Activated naive CD8-positive, alpha-beta T cell (primary cell): Measurements from ENCODE around the gene RPS19BP1.
A peak's percentile ranks its signal among the peaks of the same experiment; 100 is the strongest.

Source experiments
- H3K27ac Mint-ChIP-seq: one replicate; pipeline ENCODE4 v1.8.0; 2021; ENCODE audit warnings: mixed read lengths
- H3K27me3 Mint-ChIP-seq: one replicate; pipeline ENCODE4 v1.8.0; 2021; ENCODE audit warnings: mixed read lengths
- H3K36me3 Mint-ChIP-seq: one replicate; pipeline ENCODE4 v1.8.0; 2021; ENCODE audit warnings: mixed read lengths
- H3K4me1 Mint-ChIP-seq: one replicate; pipeline ENCODE4 v1.8.0; 2021; ENCODE audit warnings: low read depth, mixed read lengths
- H3K4me3 Mint-ChIP-seq: one replicate; pipeline ENCODE4 v1.8.0; 2021; ENCODE audit warnings: mild to moderate bottlenecking, mixed read lengths
- H3K9me3 Mint-ChIP-seq: one replicate; pipeline ENCODE4 v1.8.0; 2021; ENCODE audit warnings: low read depth, mixed read lengths

RPS19BP1 gene

DNA sequence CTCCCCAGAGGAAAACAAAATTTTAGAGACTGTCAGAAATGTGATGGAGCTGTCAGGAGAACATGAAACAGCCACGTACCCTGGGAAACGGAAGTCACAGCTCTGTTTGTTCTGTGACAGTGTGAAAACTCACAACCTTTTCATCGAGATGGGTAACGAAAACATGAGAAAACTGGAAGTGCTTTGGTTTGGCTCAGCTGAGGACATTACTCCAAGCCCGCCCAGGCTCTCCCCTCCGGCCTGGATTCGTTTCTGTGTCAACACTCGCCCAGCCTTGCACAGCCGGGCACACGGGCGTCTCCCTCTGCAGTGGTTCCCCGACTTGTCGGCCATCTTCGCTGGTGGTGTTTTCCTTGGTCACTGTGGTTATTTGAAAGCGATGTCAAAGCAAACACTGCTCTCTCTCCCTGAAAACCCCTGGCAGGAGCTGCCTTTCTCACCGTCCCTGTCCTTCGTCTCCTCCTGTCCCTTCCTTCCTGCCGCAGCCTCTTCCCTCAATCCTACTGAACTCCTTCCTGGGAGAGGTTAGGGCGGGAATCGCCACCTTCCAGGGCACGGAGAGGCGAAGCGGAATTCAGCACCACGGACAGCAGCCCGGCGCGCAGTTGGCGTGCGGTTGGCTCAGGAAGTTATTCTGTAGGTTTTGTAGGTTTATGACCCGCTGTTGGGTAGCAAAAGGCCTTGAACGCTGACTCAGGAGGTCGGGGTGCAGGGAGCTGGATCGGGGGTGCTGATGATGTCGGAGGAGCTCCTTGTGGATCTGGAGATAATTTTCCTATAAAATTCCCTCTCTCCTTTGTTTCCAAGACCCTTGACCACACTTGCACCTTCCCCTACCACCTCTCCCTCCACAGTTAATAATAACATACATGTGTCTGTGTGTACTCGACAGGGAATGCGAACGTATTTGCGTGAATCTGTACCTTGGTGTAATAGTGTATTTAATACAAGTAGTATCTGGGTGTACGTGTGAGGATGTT lies 13.1 kb upstream of the RPS19BP1 start:
- Mint-ChIP-seq H3K4me3 (no peak overlapping the region), H3K36me3 (no peaks in the 10 kb centered on the region), H3K4me1 (peaks cover 12% of the 10 kb centered on the region), H3K27me3 (peaks cover 17% of the 10 kb centered on the region), H3K9me3 (no peaks in the 10 kb centered on the region), H3K27ac (peak overlapping the region; percentile 50)

DNA sequence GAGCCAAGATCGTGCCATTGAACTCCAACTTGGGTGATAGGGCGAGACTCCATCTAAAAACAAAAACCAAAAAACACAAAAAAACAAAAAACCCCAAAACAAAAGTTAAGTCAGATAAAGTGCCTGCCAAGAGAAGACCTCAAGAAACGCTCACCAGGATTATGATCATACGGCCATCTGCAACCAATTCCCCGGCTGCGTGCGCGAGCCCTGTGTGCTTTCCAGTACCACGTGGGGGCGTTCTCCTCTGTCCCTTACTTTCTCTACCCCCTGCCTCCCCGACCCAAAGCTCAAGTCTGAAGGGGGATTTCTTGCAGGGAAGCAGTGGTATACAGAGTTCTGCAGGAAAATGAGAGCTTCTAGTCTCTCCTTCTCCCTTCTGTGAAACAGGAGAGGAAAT lies 10.5 kb upstream of the RPS19BP1 start:
- no peaks in the 10 kb centered on the region for H3K36me3 Mint-ChIP-seq
- no peaks in the 10 kb centered on the region for H3K9me3 Mint-ChIP-seq
- peaks cover 12% of the 10 kb centered on the region for H3K4me1 Mint-ChIP-seq
- no peak overlapping the region for H3K4me3 Mint-ChIP-seq
- H3K27me3 Mint-ChIP-seq = peaks cover 15% of the 10 kb centered on the region
- H3K27ac Mint-ChIP-seq = no peak overlapping the region

DNA sequence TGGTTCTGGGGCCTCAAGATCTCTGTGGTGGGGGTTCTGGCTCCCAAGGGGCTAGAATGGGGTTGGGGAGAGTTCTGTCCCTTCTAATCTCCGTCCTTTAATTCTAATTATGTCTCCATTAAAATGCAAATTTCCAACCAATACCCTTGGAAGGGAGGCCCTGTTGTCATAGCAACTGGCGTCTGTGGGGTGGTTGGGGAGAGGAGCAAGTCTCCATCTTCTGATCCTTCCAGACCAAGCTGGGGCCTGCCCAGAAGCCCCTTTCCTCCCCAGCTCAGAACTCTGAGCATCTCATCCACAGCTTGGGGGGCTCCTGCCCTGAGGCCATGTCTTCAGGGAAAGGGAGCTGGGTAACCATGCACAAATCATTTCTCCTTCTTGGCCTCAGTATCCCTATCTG lies 5.4 kb upstream of the RPS19BP1 start:
- H3K36me3 Mint-ChIP-seq = no peaks in the 10 kb centered on the region
- H3K9me3 Mint-ChIP-seq = no peaks in the 10 kb centered on the region
- H3K27ac Mint-ChIP-seq = no peak overlapping the region
- peaks cover 7% of the 10 kb centered on the region for H3K4me1 Mint-ChIP-seq
- H3K27me3 Mint-ChIP-seq = no peaks in the 10 kb centered on the region
- H3K4me3 Mint-ChIP-seq = no peak overlapping the region

DNA sequence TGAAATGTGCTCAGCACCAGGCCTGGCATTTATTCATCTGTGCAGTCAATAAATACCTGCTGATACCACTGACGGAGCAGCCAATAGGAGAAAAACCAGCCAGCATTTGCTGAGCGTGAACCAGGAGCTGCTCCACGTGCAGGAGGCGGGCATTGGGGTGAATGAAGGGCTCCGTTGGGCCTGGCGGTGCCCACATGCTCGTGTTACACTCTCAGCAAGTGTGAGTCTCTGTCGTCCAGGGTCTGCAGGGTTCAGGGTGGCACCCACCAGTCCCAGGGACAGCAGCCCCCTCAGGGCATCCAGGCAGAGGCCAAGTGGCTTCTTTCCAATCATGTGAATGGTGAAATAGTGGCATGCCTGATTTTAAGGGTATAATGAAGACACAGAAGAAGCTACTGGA lies 4.2 kb upstream of the RPS19BP1 start:
- no peaks in the 10 kb centered on the region for H3K9me3 Mint-ChIP-seq
- H3K4me3 Mint-ChIP-seq = no peak overlapping the region
- H3K27me3 Mint-ChIP-seq = no peaks in the 10 kb centered on the region
- peaks cover 14% of the 10 kb centered on the region for H3K4me1 Mint-ChIP-seq
- no peaks in the 10 kb centered on the region for H3K36me3 Mint-ChIP-seq
- H3K27ac Mint-ChIP-seq = no peak overlapping the region

DNA sequence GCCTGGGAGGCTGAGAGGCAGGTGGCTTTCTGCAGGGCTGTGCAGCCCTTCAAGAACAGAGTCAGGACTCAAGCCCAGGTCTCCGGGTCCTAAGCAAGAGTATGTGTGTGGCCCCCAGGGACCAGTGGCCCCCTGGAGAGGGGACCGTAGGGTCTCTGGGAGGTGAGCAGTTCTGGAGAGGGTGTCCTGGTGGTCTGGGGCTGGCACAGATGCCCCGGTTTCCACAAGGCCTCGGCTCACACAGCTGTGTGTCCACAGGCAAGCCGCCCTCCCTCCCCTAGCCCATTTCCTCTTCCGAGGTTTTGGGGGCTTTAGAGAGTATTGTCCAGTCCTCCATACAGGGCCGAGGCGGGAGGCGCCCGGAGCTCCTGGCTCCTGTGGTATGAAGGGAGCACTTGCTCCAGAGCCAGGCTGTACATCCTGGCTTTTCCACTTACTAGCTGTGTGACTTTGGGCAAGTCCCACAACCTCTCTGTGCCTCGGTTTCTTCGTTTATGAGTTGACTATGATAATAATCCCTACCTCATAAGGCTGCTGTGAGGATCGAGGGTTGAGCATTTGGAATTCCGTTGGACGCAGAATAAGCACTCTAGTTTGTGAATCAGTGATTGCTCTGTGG lies 3.4 kb upstream of the RPS19BP1 start:
- Mint-ChIP-seq H3K4me3 (no peak overlapping the region), H3K27ac (no peak overlapping the region), H3K36me3 (no peaks in the 10 kb centered on the region), H3K9me3 (no peaks in the 10 kb centered on the region), H3K27me3 (no peaks in the 10 kb centered on the region), H3K4me1 (peaks cover 21% of the 10 kb centered on the region)

DNA sequence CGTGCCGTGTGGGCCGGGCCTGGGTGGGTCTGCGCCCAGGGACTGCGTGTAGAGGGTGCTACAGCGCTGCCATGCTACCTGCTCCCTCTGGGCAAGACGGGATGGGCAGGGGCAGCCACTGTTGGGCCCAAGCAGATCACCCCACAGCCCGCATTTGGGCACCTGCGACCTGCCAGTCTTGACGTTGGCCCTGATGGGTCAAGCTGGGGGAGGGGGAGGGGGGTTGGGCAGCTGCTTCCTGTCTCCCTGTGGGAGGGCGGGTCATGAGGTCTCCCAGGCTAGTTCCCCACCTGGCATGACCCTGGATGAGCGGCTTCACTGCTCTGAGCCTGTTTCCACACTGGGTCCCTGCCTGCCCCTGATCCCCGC lies 2.8 kb upstream of the RPS19BP1 start:
- Mint-ChIP-seq H3K9me3 (no peaks in the 10 kb centered on the region), H3K27ac (no peak overlapping the region), H3K36me3 (no peaks in the 10 kb centered on the region), H3K27me3 (no peaks in the 10 kb centered on the region), H3K4me1 (peaks cover 27% of the 10 kb centered on the region), H3K4me3 (no peak overlapping the region)

DNA sequence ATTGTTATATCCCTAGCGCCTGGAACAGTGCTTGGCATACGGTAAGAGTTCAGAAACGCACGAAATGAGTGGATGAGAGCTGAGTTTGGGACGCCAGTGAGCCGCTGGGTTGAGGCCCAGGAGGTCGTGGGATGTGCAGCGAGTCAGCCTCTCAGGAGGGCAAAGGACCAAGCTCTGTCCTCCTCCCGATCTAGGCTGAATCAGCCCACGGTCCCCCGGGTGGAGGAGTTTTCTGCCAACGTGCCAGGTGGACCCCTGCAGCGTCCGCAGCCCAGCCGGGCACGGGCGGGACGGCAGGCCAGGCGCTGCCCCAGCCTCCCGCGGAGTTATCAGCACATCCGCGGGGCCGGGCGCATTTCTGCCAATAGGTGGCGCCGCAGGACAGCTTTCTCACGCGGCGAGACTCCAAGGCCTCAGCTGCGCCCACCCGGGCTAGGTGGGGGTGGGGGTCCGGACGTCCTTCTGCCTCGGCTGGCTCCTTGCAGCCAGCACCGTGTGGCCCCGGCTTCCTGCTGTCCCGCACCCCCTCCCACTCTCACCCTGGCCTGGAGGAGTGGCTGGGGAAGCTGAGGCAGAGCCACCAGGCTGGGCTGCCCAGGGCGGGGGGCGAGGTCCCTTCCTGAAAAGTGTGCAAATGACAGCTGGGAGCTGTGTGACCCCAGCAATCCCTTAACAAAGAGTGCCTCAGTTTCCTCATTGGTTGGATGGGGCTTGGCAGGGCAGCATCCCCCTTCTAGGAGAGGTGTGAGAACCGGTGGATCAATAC lies 2.2 kb upstream of the RPS19BP1 start:
- peaks cover 32% of the 10 kb centered on the region for H3K4me1 Mint-ChIP-seq
- H3K4me3 Mint-ChIP-seq = no peak overlapping the region
- H3K9me3 Mint-ChIP-seq = no peaks in the 10 kb centered on the region
- no peaks in the 10 kb centered on the region for H3K27me3 Mint-ChIP-seq
- peaks cover 4% of the 10 kb centered on the region for H3K36me3 Mint-ChIP-seq
- H3K27ac Mint-ChIP-seq = no peak overlapping the region

DNA sequence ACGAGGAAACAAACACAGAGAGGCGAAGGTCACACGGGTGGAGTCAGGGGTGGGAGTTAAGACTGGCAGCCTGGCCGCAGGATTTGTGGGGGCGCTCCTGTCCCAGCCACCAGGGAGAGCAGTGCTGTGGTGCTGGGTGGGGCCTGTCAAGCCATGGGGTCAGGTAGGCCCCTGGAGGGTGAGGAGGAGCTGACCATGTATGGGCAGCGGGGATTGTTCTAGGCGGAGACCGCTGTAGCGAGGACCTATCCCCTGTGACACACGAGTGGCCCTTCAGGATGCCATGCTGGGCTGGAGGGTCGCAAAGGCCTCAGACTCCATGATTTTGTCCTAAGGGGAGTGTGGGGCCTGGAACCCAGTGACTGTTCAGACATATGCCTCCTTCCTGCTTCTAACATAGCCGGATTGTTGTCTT lies 1.6 kb upstream of the RPS19BP1 start:
- peaks cover 38% of the 10 kb centered on the region for H3K4me1 Mint-ChIP-seq
- peak overlapping the region; percentile 49 for H3K4me3 Mint-ChIP-seq
- no peaks in the 10 kb centered on the region for H3K9me3 Mint-ChIP-seq
- H3K27me3 Mint-ChIP-seq = no peaks in the 10 kb centered on the region
- no peak overlapping the region for H3K27ac Mint-ChIP-seq
- peaks cover 5% of the 10 kb centered on the region for H3K36me3 Mint-ChIP-seq

DNA sequence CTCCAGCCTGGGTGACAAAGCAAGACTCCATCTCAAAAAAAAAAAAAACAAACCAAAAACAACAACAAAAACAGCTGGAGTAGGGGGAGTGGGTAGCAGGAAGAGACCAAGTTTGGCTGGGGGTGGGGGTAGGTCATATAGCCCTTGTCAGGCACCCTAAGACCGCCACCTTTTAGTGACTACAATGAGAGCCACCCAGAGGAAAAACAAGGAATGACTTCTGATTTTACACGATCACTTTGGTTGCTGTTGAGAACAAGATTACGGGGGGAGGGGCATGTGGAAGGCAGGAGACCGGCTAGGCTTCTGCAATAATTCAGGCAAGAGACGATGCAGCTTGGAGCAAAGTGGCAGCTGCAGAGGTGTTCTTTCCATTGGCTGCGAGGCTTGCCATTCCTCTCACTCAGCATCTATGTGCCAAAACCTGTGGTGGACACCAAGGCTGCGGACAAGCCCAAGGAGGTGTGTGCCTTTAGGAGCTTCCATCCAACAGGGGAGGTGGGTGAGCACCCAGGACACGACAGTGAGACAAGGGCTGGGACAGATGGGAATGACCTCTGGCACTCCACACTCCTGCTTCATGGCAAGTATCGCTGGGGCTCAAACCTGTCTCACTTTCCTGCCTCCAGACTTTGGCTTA lies 1.7 kb downstream of the RPS19BP1 start:
- H3K9me3 Mint-ChIP-seq = no peaks in the 10 kb centered on the region
- H3K27ac Mint-ChIP-seq = peak overlapping the region; percentile 93
- H3K4me1 Mint-ChIP-seq = peaks cover 61% of the 10 kb centered on the region
- peaks cover 5% of the 10 kb centered on the region for H3K36me3 Mint-ChIP-seq
- no peaks in the 10 kb centered on the region for H3K27me3 Mint-ChIP-seq
- H3K4me3 Mint-ChIP-seq = peak overlapping the region; percentile 97

DNA sequence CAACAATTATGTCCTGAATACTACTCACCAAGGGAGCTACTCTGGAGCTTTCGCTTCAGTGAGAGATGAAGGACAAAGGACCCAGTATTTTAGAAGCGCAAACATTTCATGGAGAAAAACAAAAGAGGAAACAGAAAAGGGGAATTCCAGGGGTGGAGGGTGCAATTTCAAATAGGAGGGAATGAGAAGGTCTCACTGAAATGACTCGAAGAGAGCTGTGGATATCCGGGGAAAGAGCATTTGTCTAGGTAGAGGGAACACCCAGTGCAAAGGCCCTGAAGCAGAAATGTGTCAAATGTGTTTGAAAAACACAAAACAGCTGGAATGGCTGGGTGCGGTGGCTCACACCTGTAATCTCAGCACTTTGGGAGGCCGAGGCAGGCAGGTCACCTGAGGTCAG lies 2.4 kb downstream of the RPS19BP1 start:
- Mint-ChIP-seq H3K4me1 (peaks cover 67% of the 10 kb centered on the region), H3K27ac (peak overlapping the region; percentile 58), H3K4me3 (peak overlapping the region; percentile 97), H3K36me3 (peaks cover 5% of the 10 kb centered on the region), H3K9me3 (no peaks in the 10 kb centered on the region), H3K27me3 (no peaks in the 10 kb centered on the region)

DNA sequence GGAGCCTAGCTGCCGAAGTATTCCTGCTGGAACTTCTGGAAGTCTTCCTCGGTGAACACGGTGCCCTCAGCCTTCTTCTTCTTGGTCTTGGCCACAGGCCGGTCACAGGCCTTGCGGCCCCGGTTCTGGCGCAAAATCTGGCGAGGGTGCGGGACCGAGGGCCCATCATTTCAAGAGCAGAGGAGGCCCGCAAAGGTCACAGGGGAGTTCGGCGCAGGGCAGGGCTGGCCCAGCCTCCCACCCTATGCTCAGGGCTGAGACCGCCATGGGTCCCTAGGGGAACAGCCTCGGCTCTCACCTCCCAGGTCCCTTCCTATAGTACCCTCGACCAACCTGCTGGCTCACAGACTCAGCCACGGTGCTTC lies 3.1 kb downstream of the RPS19BP1 start:
- peaks cover 5% of the 10 kb centered on the region for H3K36me3 Mint-ChIP-seq
- no peaks in the 10 kb centered on the region for H3K9me3 Mint-ChIP-seq
- H3K4me1 Mint-ChIP-seq = peaks cover 72% of the 10 kb centered on the region
- peak overlapping the region; percentile 16 for H3K27ac Mint-ChIP-seq
- no peaks in the 10 kb centered on the region for H3K27me3 Mint-ChIP-seq
- peak overlapping the region; percentile 97 for H3K4me3 Mint-ChIP-seq

DNA sequence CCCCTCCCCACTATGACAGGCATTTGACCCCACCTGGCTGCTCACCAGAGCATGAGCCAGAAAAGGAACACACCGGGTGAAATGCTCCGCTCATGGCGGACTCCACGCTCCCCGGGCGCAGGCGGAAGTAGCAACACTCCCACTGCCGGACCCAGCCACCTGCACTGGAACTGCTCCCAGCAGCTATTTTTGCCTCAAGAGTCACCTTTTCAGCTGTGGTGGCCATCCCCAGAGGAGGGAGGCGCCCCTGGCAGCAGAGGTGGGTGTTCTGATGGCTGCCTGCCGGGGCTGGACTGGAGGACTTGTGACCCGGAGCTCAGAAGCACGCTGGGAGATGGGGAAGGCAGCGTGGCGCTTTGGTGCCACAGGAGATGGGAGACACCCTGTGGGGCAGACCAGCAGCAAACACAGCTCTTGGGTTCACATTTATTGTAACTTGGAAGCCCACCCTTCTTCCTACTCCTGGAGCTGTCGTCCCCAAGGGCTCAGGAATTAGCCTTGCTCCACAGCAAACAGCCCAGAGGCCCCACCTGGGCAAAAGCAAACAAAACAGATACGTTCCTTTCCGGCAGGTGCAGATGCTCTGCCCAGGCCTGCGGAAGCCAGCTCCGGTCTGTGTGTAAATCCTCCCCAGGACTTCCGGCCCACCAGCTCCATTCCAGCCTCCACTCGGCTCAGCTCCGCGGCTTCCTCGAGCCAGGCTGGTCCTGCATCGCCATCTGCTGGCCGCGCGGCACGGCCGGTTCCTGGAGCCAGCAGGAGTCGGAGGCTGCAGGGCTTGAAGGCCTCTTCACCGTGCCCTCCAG lies 3.7 kb downstream of the RPS19BP1 start:
- H3K27ac Mint-ChIP-seq = peak overlapping the region; percentile 76
- peaks cover 72% of the 10 kb centered on the region for H3K4me1 Mint-ChIP-seq
- H3K9me3 Mint-ChIP-seq = no peaks in the 10 kb centered on the region
- H3K4me3 Mint-ChIP-seq = peak overlapping the region; percentile 97
- H3K27me3 Mint-ChIP-seq = no peaks in the 10 kb centered on the region
- peaks cover 5% of the 10 kb centered on the region for H3K36me3 Mint-ChIP-seq

DNA sequence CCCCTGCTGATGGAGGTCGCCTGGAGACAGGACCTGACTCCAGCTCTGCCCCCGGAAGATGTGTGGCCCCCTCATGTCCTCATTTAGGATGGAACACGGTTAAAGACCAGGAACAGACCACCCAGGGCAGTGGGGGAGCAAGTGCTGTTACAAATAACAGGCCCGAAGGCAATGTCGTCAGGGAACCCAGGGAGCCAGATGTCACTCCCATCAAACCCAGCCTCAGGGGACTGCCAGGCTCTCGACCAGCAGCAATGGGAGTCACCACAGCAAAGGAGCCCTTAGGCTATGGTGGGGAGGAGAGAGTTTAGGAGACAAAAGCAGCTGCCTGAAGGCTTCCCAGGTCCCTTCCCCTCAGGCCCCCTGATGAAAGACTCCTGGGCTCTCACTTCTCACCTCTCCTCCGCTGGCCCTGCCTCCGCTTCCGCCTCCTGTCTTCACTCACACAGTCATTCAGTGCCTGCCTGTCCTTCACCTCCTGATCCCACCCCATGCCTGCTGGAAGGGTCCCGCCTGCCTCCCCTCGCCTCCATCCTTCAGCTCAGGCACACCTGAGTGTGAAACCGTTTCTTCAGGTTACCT lies 4.4 kb downstream of the RPS19BP1 start:
- H3K36me3 Mint-ChIP-seq = peaks cover 7% of the 10 kb centered on the region
- no peak overlapping the region for H3K27ac Mint-ChIP-seq
- H3K27me3 Mint-ChIP-seq = no peaks in the 10 kb centered on the region
- H3K4me1 Mint-ChIP-seq = peaks cover 73% of the 10 kb centered on the region
- H3K4me3 Mint-ChIP-seq = peak overlapping the region; percentile 97
- H3K9me3 Mint-ChIP-seq = no peaks in the 10 kb centered on the region

DNA sequence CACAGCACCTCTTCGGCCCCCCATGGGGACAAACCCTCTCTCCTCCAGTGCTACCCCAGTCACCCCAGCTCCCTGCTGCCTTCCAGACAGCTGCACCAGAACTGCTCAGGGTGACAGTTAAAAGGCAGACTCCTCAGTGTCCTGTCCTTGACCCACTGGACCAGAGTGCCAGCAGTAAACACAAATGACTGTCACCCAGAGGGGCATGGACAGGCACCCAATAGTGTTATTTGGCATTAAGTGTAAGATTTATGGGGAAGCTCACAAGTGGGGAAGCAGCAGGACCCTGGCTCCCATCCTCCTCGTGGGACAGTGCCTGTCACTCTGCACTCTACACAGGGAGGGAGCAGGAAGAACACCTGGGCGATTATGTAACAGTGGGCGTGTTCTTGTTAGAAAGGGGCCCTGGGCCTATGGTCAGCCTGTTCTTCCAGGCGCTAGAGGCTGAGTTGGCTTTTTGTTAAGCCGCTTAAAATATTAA lies 5.0 kb downstream of the RPS19BP1 start:
- Mint-ChIP-seq H3K27me3 (no peaks in the 10 kb centered on the region), H3K4me1 (peaks cover 78% of the 10 kb centered on the region), H3K27ac (peak overlapping the region; percentile 77), H3K36me3 (peaks cover 10% of the 10 kb centered on the region), H3K4me3 (peak overlapping the region; percentile 28), H3K9me3 (no peaks in the 10 kb centered on the region)
